B cell (primary cell): Measurements from ENCODE around the gene TEAD1. TPM values are rescaled to one million over a fixed set of nuclear protein-coding genes. Genes with fewer than 3 reads are reported as not detected.

Experiments used
- ATAC-seq: fragments of 200-7000 bp; cut with Tn5 transposase; one replicate; pipeline ENCODE4 v1.10.0; 2021; ENCODE audit warnings: low read depth, mild to moderate bottlenecking, moderate number of reproducible peaks, moderate library complexity
- CTCF ChIA-PET: fragments of 350-600 bp; sonication (Branson Sonifier 250); formaldehyde crosslinking; loops from one replicate; lab custom pipeline; 2021; ENCODE audit warnings: antibody characterized with exemption, inconsistent platforms; lab: Charles Lee
- POLR2A ChIA-PET: fragments of 350-600 bp; sonication (Branson Sonifier 250); formaldehyde crosslinking; loops from one replicate; lab custom pipeline; 2021; ENCODE audit warnings: antibody characterized with exemption; lab: Charles Lee
- DNase-seq: peaks from one replicate; pipeline ENCODE4 v3.0.0; 2013
- H2AFZ ChIP-seq: 2 replicates; pipeline ENCODE4 v1.6.1; 2012; ENCODE audit warnings: mild to moderate bottlenecking, low read depth, low read length; ENCODE audit not compliant: insufficient read depth, poor library complexity, severe bottlenecking
- H3K27ac ChIP-seq, 2 donors: 1 replicate in 1 of 2; 2 replicates in 1 of 2; pipeline ENCODE4 v1.5.1; 2012 to 2013; ENCODE audit warnings: low read length in 2 of 2, mild to moderate bottlenecking in 2 of 2, moderate library complexity in 1 of 2
- H3K27me3 ChIP-seq, 4 experiments: fragments of 200-600 bp in 1 of 4; sonication (generic) in 1 of 4; replicated peaks in 1 of 4; 1 replicate in 2 of 4; 2 replicates in 2 of 4; pipeline versions ENCODE4 v1.6.1 to v1.7.0; 2013 to 2016; ENCODE audit warnings: low read length in 3 of 4, mild to moderate bottlenecking in 2 of 4, mixed read lengths in 1 of 4, moderate library complexity in 1 of 4; ENCODE audit not compliant: insufficient read depth in 4 of 4, control insufficient read depth in 3 of 4; ENCODE audit errors: control extremely low read depth in 1 of 4
- H3K36me3 ChIP-seq, 2 experiments: replicated peaks in 1 of 2; 1 replicate in 1 of 2; 2 replicates in 1 of 2; pipeline versions ENCODE4 v1.6.1 to v1.7.1; 2013; ENCODE audit warnings: low read length in 1 of 2; ENCODE audit not compliant: insufficient read depth in 2 of 2, control insufficient read depth in 1 of 2; ENCODE audit errors: control extremely low read depth in 1 of 2, extremely low read depth in 1 of 2
- H3K4me1 ChIP-seq, 2 donors: fragments of 200-600 bp in 1 of 2; sonication (generic) in 1 of 2; 1 replicate in 1 of 2; 2 replicates in 1 of 2; pipeline versions ENCODE4 v1.5.1 to v1.6.1; 2013 to 2017; ENCODE audit warnings: low read length in 2 of 2; ENCODE audit not compliant: control insufficient read depth in 2 of 2, insufficient read depth in 2 of 2
- H3K4me2 ChIP-seq: replicated peaks from 2 replicates; pipeline ENCODE3; 2012; ENCODE audit warnings: mild to moderate bottlenecking, low read depth, low read length; ENCODE audit not compliant: poor library complexity, severe bottlenecking
- H3K4me3 ChIP-seq, 5 experiments: fragments of 200-600 bp in 1 of 5; sonication (generic) in 1 of 5; 1 replicate in 3 of 5; 2 replicates in 2 of 5; pipeline versions ENCODE4 v1.5.1 to v1.7.0; 2011 to 2016; ENCODE audit warnings: low read length in 4 of 5, mild to moderate bottlenecking in 4 of 5, low read depth in 2 of 5, control low read depth in 1 of 5, moderate library complexity in 1 of 5; ENCODE audit not compliant: insufficient read depth in 1 of 5; ENCODE audit errors: control extremely low read depth in 1 of 5, extremely low read depth in 1 of 5
- H3K79me2 ChIP-seq: fragments of 200-600 bp; sonication (generic); one replicate; pipeline ENCODE4 v1.6.0; 2016; ENCODE audit warnings: low read length; ENCODE audit not compliant: control insufficient read depth, insufficient read depth
- H3K9ac ChIP-seq: fragments of 200-600 bp; sonication (generic); 2 replicates; pipeline ENCODE4 v1.6.1; 2017; ENCODE audit warnings: mild to moderate bottlenecking, low read length, moderate library complexity
- H3K9me3 ChIP-seq, 3 donors: one replicate each; pipeline versions ENCODE4 v1.6.1 to v1.7.1; 2013; ENCODE audit warnings: low read length in 2 of 3; ENCODE audit not compliant: control insufficient read depth in 2 of 3, insufficient read depth in 1 of 3; ENCODE audit errors: control extremely low read depth in 1 of 3
- H4K20me1 ChIP-seq: 2 replicates; pipeline ENCODE4 v1.6.0; 2012; ENCODE audit warnings: mild to moderate bottlenecking, low read length; ENCODE audit not compliant: insufficient read depth, control insufficient read depth, poor library complexity, severe bottlenecking
- H3K27ac Mint-ChIP-seq: one replicate; pipeline ENCODE4 v1.8.0; 2021; ENCODE audit warnings: mixed read lengths
- H3K27me3 Mint-ChIP-seq: one replicate; pipeline ENCODE4 v1.8.0; 2021; ENCODE audit warnings: mixed read lengths
- H3K4me1 Mint-ChIP-seq: one replicate; pipeline ENCODE4 v1.8.0; 2021; ENCODE audit warnings: mixed read lengths
- H3K4me3 Mint-ChIP-seq: one replicate; pipeline ENCODE4 v1.8.0; 2021; ENCODE audit warnings: mixed read lengths
- H3K9me3 Mint-ChIP-seq: one replicate; pipeline ENCODE4 v1.8.0; 2022; ENCODE audit warnings: mixed read lengths; ENCODE audit not compliant: insufficient read depth
- EZH2 ChIP-seq: IDR thresholded peaks from 2 replicates; pipeline ENCODE4 v1.6.1; 2012; ENCODE audit warnings: borderline replicate concordance, low read depth, mild to moderate bottlenecking, moderate library complexity, low read length; ENCODE audit not compliant: insufficient read depth, poor library complexity, severe bottlenecking
- WGBS: methylation state at CpG from one replicate; pipeline ENCODE4 v1.1.5; 2013; ENCODE audit warnings: missing lambda C conversion rate; ENCODE audit not compliant: insufficient coverage; 5-methylcytosine and 5-hydroxymethylcytosine counted together
- intact Hi-C: fragments of 100-400 bp; cut with micrococcal nuclease; formaldehyde crosslinking; loops from one replicate; pipeline ENCODE4 v1.10.0; 2022
- polyA plus RNA-seq: library from polyadenylated mRNA; depleted of rRNA; stranded (reverse); fragments of >200 nt; gene quantifications from 2 replicates; pipeline ENCODE4 v1.2.3, GENCODE V29; 2012
- total RNA-seq, 2 donors: library from RNA; stranded (reverse); fragments of 120-200 nt in 1 of 2; gene quantifications; 1 replicate in 1 of 2; 2 replicates in 1 of 2; pipeline versions ENCODE4 v1.2.3 to v1.2.4, GENCODE V29; 2013 to 2022
- TF ChIP-seq, protein P1 (sequence below): fragments of 200-600 bp; IDR thresholded peaks from one replicate; pipeline ENCODE4 v1.8.0; 2022; ENCODE audit warnings: antibody characterized with exemption, mild to moderate bottlenecking

Gene TEAD1
- total and polyA plus RNA-seq, 2 donors (not counting 1 experiment from before 2014, with no cell fraction given) = 0.30 TPM; not detected in 1

DNA sequence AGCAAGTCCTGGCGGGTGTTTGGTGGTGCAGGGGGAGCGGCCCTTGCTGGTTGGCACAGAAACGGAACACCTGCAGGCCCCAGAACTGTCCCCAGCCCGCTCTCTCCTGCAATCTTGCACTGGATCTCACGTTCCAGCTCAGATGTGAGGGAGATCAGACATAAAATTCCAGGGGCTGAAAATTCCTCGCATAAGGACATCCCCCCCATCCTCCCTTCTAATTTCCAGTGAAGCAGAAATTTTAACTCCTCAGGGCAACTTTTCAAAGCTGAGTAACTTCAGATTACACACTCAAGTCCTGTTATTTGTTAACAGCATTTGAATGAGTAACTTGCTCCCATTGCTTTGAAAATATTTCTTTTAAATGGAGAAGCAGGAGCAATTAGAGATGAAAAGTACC is 294.6 kb downstream of the TEAD1 start:
- H3K27ac Mint-ChIP-seq = no peak overlapping the region
- no peaks in the 10 kb centered on the region for H4K20me1 ChIP-seq
- H2AFZ ChIP-seq = no peak overlapping the region
- WGBS = 96% methylated on average over 3 of the region's 6 CpGs
- no peak overlapping the region for H3K9ac ChIP-seq
- TF ChIP-seq, protein P1, sequence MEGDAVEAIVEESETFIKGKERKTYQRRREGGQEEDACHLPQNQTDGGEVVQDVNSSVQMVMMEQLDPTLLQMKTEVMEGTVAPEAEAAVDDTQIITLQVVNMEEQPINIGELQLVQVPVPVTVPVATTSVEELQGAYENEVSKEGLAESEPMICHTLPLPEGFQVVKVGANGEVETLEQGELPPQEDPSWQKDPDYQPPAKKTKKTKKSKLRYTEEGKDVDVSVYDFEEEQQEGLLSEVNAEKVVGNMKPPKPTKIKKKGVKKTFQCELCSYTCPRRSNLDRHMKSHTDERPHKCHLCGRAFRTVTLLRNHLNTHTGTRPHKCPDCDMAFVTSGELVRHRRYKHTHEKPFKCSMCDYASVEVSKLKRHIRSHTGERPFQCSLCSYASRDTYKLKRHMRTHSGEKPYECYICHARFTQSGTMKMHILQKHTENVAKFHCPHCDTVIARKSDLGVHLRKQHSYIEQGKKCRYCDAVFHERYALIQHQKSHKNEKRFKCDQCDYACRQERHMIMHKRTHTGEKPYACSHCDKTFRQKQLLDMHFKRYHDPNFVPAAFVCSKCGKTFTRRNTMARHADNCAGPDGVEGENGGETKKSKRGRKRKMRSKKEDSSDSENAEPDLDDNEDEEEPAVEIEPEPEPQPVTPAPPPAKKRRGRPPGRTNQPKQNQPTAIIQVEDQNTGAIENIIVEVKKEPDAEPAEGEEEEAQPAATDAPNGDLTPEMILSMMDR = no peak
- TF ChIP-seq EZH2 = no peak
- no peaks in the 10 kb centered on the region for H3K4me1 Mint-ChIP-seq
- no peaks in the 10 kb centered on the region for H3K79me2 ChIP-seq
- H3K27me3 Mint-ChIP-seq = peaks cover 8% of the 10 kb centered on the region
- H3K4me2 ChIP-seq = no peak overlapping the region
- H3K9me3 Mint-ChIP-seq = no peaks in the 10 kb centered on the region
- ChIA-PET POLR2A (no interaction called here), CTCF (no interaction called here)
- no peaks in the 10 kb centered on the region for H3K27me3 ChIP-seq
- DNase-seq (no peak), ATAC-seq (no peak)
- no peaks in the 10 kb centered on the region for H3K9me3 ChIP-seq
- H3K4me3 Mint-ChIP-seq = no peak overlapping the region
- no peaks in the 10 kb centered on the region for H3K4me1 ChIP-seq
- H3K4me3 ChIP-seq = no peak overlapping the region
- intact Hi-C loops = no loop called here
- no peaks in the 10 kb centered on the region for H3K36me3 ChIP-seq
- H3K27ac ChIP-seq = no peak overlapping the region

DNA sequence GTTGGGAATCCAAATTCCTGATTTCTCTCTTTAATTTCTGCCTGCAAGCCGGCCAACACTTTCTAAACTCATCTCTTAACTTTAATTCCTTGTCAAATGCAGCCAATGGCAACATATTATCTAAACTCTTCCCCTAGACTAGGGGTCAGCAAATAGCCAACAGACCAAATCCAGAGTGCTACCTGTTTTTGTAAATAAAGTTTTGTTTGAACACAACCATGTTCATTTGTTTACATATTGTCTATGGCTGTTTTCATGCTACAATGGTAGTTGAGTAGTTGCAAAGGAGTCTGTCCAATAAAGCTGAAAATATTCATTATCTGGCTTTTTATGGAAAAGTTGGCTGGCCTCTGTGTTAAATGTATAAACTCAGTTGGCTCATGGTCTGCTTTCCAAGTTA is 297.7 kb downstream of the TEAD1 start:
- Mint-ChIP-seq H3K9me3 (no peaks in the 10 kb centered on the region), H3K27ac (no peak overlapping the region), H3K4me1 (no peaks in the 10 kb centered on the region), H3K27me3 (peaks cover 4% of the 10 kb centered on the region), H3K4me3 (no peak overlapping the region)
- POLR2A ChIA-PET = no interaction called here
- H3K36me3 ChIP-seq = no peaks in the 10 kb centered on the region
- H3K27me3 ChIP-seq = no peaks in the 10 kb centered on the region
- no peak overlapping the region for H3K4me2 ChIP-seq
- no peaks in the 10 kb centered on the region for H3K9me3 ChIP-seq
- CTCF ChIA-PET = no interaction called here
- H3K79me2 ChIP-seq = no peaks in the 10 kb centered on the region
- intact Hi-C loops = no loop called here
- H2AFZ ChIP-seq = no peak overlapping the region
- H3K4me3 ChIP-seq = no peak overlapping the region
- no peak overlapping the region for H3K27ac ChIP-seq
- 67% methylated on average over 1 of the region's 1 CpG for WGBS
- no peak for DNase-seq
- no peaks in the 10 kb centered on the region for H4K20me1 ChIP-seq
- no peak for TF ChIP-seq EZH2
- TF ChIP-seq, protein P1 = no peak
- no peak overlapping the region for H3K9ac ChIP-seq
- H3K4me1 ChIP-seq = no peaks in the 10 kb centered on the region
- ATAC-seq = no peak
